Vagina (tissue), 2 donors: Measurements from ENCODE around the gene BUB1B. TPM values are rescaled to one million over a fixed set of nuclear protein-coding genes. Genes with fewer than 3 reads are reported as not detected.

Experiments used
- DNase-seq, 2 donors: peaks; one replicate each; pipeline ENCODE4 v3.0.0-alpha.2; 2017; ENCODE audit errors: extremely low spot score in 2 of 2
- H3K27ac ChIP-seq: fragments of 200-600 bp; sonication (generic); one replicate; pipeline ENCODE4 v1.5.1; 2019
- H3K27me3 ChIP-seq: fragments of 200-600 bp; sonication (generic); one replicate; pipeline ENCODE4 v1.5.1; 2019
- H3K36me3 ChIP-seq, 2 donors: fragments of 200-600 bp; sonication (generic); one replicate each; pipeline ENCODE4 v1.5.1; 2017 to 2019
- H3K4me1 ChIP-seq: fragments of 200-600 bp; sonication (generic); one replicate; pipeline ENCODE4 v1.5.1; 2019
- H3K4me3 ChIP-seq, 2 donors: fragments of 200-600 bp; sonication (generic); 1 replicate in 1 of 2; 2 replicates in 1 of 2; pipeline ENCODE4 v1.5.1; 2016 to 2019
- H3K9me3 ChIP-seq: fragments of 200-600 bp; sonication (generic); one replicate; pipeline ENCODE4 v1.5.1; 2019
- CTCF ChIP-seq, 3 experiments: fragments of 450-650 bp in 2 of 3; fragments of 200-600 bp in 1 of 3; sonication (generic) in 1 of 3; IDR thresholded peaks; one replicate each; pipeline ENCODE4 v1.5.1; 2017 to 2019; ENCODE audit warnings: antibody characterized with exemption in 3 of 3, mild to moderate bottlenecking in 2 of 3, moderate library complexity in 2 of 3
- POLR2A ChIP-seq, 2 donors: fragments of 450-650 bp; IDR thresholded peaks; one replicate each; pipeline ENCODE4 v1.6.1; 2017; ENCODE audit warnings: antibody characterized with exemption in 2 of 2, mild to moderate bottlenecking in 2 of 2, moderate library complexity in 2 of 2
- POLR2AphosphoS5 ChIP-seq, 2 donors: sonication (generic); formaldehyde crosslinking; IDR thresholded peaks; one replicate each; pipeline ENCODE4 v1.9.0; 2017; ENCODE audit warnings: antibody characterized with exemption in 2 of 2, mild to moderate bottlenecking in 2 of 2, low read depth in 1 of 2; ENCODE audit not compliant: insufficient read depth in 1 of 2
- intact Hi-C: fragments of 100-400 bp; cut with DNase I; formaldehyde crosslinking; loops from one replicate; pipeline ENCODE4 v1.15.1; 2023
- total RNA-seq: library from RNA; depleted of rRNA; stranded (reverse); fragments of >200 nt; gene quantifications from one replicate; pipeline ENCODE4 v1.2.3, GENCODE V29; 2016

BUB1B gene
- total RNA-seq, 1 donor from 2014 or later = 5.6 TPM

DNA sequence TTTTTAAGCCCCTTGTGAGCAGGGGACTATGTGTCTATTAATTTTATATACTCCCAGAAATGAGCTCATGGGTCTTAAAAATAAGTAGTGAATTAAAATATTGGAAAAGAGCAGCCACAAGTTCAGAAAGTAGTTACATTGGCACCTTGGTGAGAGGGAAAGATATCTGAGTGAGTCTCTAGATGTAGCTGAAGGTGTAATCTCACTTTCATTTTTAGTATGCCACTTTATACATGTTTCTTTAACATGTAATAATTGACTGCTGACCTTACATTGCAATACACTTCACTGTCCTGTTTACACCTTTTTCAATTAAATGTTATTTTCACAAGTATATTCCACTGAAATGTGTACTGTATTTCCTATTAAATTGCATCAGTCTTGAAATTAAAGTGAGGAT lies 65.9 kb downstream of the BUB1B start:
- Histone ChIP-seq H3K36me3 (no peaks in the 10 kb centered on the region), H3K27me3 (no peaks in the 10 kb centered on the region), H3K9me3 (no peaks in the 10 kb centered on the region), H3K4me3 (no peak overlapping the region), H3K27ac (no peak overlapping the region), H3K4me1 (no peaks in the 10 kb centered on the region)
- intact Hi-C loops = no loop called here
- TF ChIP-seq POLR2AphosphoS5 (IDR thresholded peaks at IDR 0.05; ENCODE audit: insufficient read depth in 1 of 2, low read depth in 1 of 2) (no peak), POLR2A (IDR thresholded peaks at IDR 0.05) (no peak), CTCF (IDR thresholded peaks at IDR 0.05) (no peak)
- DNase-seq = no peak

- H3K27me3 ChIP-seq = no peaks in the 10 kb centered on the region
- H3K9me3 ChIP-seq = no peaks in the 10 kb centered on the region
- H3K36me3 ChIP-seq = no peaks in the 10 kb centered on the region
- no peak for DNase-seq
- peaks cover 20% of the 10 kb centered on the region for H3K4me1 ChIP-seq
- no peak overlapping the region for H3K4me3 ChIP-seq
- H3K27ac ChIP-seq = no peak overlapping the region
- TF ChIP-seq CTCF (IDR thresholded peaks at IDR 0.05) (no peak), POLR2AphosphoS5 (IDR thresholded peaks at IDR 0.05; ENCODE audit: insufficient read depth in 1 of 2, low read depth in 1 of 2) (no peak)
- intact Hi-C loops = no loop called here
Measured at GRCh38 chr15:40229316-40229715, 68.4 kb downstream of the BUB1B start.

DNA sequence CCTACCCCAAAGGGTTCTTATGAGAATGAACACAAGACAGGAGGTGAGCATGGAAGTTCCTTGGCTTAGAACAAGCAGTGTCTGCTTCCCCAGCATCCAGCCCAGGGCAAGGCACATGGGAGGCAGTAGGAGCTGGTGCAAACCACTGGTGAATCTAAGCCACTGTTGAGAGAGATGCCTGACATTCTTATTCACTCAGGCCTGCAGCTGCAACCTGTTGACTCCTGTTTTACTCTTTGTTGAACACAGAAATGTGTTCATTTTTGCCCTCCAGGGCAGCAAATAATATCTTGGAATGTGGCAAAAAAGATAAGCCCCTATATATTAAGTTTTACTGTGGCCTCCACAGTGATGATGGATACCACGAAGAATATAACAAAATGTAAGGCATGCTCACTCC lies 69.1 kb downstream of the BUB1B start:
- TF ChIP-seq CTCF (IDR thresholded peaks at IDR 0.05) (no peak), POLR2AphosphoS5 (IDR thresholded peaks at IDR 0.05; ENCODE audit: insufficient read depth in 1 of 2, low read depth in 1 of 2) (no peak), POLR2A (IDR thresholded peaks at IDR 0.05) (no peak)
- Histone ChIP-seq H3K9me3 (no peaks in the 10 kb centered on the region), H3K36me3 (no peaks in the 10 kb centered on the region), H3K27ac (no peak overlapping the region), H3K4me3 (no peak overlapping the region), H3K4me1 (peaks cover 21% of the 10 kb centered on the region), H3K27me3 (no peaks in the 10 kb centered on the region)
- intact Hi-C loops = no loop called here
- no peak for DNase-seq

DNA sequence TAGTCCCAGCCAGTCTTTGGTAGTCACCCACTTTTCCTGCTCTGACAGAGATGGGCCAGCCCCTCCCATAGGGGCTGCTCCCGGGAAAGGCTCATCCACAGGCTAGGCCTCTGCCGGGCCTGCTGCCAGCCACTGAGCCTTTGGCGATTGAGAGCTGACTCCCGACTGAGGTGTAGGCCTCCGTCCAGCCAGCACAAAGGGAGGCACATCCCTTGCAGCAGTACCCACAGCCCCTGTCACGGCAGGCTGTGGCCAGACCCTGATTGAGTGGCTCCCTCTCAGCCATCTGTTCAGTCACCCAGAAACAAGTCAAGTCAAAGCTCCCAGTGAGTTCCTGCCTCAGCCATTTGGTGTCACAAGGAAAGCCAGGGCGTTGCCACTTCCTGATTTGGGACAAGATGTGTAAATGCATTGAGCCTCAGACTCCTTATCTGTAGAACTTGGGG lies 71.8 kb downstream of the BUB1B start:
- Histone ChIP-seq H3K4me1 (peaks cover 21% of the 10 kb centered on the region), H3K36me3 (no peaks in the 10 kb centered on the region), H3K27me3 (no peaks in the 10 kb centered on the region), H3K4me3 (no peak overlapping the region), H3K27ac (no peak overlapping the region), H3K9me3 (no peaks in the 10 kb centered on the region)
- intact Hi-C loops = no loop called here
- no peak for DNase-seq
- TF ChIP-seq CTCF (IDR thresholded peaks at IDR 0.05) (no peak), POLR2AphosphoS5 (IDR thresholded peaks at IDR 0.05; ENCODE audit: insufficient read depth in 1 of 2, low read depth in 1 of 2) (peak in 1 of 2 donors; percentile 55)

GRCh38 chr15:40233727-40234577 lies 73.1 kb downstream of the BUB1B start:
- no peak for DNase-seq
- Histone ChIP-seq H3K9me3 (no peaks in the 10 kb centered on the region), H3K27me3 (no peaks in the 10 kb centered on the region), H3K36me3 (no peaks in the 10 kb centered on the region), H3K4me3 (no peak overlapping the region), H3K4me1 (peaks cover 29% of the 10 kb centered on the region), H3K27ac (no peak overlapping the region)
- TF ChIP-seq POLR2AphosphoS5 (IDR thresholded peaks at IDR 0.05; ENCODE audit: insufficient read depth in 1 of 2, low read depth in 1 of 2) = no peak
- TF ChIP-seq CTCF (IDR thresholded peaks at IDR 0.05) = no peak
- no peak for TF ChIP-seq POLR2A (IDR thresholded peaks at IDR 0.05)
- intact Hi-C loops = no loop called here
